Activated CD4-positive, alpha-beta T cell treated with anti-CD3 and anti-CD28 coated beads for 24 hours (primary cell): ENCODE measurements around the gene FAM90A1.
"Not testable (repeated sequence)": the region's sequence is repeated elsewhere in the genome, so short reads cannot be mapped to it uniquely, and the experiment has no call there.

Experiments
- DNase-seq, 2 donors: peaks; one replicate each; pipeline ENCODE4 v3.0.0-alpha.2; 2020; ENCODE audit warnings: low read depth in 2 of 2

FAM90A1 gene

DNA sequence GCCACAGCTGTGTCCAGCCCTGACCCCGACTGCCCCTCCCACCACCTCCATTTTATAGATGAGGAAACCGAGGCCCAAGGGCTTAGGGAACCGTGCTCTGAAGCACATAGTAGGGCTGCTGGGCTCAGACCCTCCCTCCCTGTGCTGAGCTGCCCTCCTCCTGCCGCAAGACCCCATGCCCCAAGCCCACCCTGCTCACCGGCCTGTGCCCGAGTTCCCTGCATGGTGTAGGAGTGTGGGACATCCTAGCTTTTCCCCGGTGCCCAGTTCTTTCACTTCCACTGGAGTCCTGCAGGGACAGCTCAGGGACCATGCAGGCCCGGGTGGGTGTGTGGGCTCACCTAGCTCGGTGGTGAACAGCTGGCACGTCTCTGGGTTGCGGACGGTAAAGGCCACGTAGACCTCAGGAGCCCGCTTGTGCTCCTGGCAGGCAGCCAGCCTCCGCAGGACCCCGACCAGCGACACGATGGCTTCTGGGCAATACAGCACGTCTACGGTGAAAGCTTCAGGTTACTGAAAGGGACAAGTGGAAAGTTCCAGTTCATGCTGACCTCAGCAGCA lies 6.6 kb upstream of the FAM90A1 start:
- DNase-seq, result not testable (repeated sequence)

DNA sequence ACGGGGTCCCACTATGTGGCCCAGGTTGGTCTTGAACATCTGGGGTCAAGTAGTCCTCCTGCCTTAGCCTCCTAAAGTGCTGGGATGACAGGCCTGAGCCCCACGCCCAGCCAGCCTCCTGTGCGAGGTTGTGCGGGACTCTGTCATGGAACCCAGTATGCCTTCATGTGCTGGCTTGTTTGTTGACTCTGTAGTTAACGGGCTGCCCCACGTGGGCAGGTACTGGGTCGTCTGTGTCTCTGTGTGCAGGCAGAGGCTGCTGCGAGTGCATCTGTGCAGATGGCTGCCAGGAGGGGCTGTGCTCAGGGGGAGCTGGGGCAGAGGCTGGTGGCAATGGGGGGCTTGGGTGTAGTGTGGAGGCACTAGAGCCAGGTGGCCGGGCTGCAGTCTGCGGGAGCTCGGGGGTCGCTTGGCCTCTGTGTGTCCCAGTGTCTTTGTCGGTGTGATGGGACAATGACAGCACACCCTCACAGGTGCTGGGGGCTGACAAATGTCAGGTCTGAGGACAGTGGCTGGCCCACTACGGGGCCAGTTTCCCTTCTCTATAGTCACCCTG lies 6.0 kb upstream of the FAM90A1 start:
- not testable (repeated sequence) for DNase-seq

- DNase-seq, result peak; percentile 48 to 61
Measured at GRCh38 chr12:8231666-8232608, 4.5 kb upstream of the FAM90A1 start.

DNA sequence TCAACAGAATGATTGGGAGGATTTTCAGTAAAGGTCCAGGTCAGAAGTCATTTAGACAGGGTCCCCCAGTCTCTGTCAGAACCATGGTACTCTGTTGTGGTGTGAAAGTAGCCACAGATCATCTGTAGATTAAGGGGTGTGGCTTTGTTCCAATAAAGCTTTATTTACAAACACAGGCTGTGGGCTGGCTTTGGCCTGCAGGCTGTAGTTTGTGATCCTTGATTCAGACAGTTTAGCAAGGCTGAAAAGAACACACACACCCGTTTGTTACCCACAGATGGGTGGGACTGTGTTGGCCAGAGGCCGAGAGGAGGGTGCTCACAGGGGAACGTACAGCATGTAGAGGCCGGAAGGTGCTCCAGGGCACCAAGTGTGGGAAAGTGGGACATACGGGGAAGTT lies 3.6 kb upstream of the FAM90A1 start:
- not testable (repeated sequence) for DNase-seq

GRCh38 chr12:8229486-8229885 lies 2.1 kb upstream of the FAM90A1 start:
- not testable (repeated sequence) for DNase-seq

- DNase-seq, result not testable (repeated sequence)
Measured at GRCh38 chr12:8228607-8229006, 1.2 kb upstream of the FAM90A1 start.

DNA sequence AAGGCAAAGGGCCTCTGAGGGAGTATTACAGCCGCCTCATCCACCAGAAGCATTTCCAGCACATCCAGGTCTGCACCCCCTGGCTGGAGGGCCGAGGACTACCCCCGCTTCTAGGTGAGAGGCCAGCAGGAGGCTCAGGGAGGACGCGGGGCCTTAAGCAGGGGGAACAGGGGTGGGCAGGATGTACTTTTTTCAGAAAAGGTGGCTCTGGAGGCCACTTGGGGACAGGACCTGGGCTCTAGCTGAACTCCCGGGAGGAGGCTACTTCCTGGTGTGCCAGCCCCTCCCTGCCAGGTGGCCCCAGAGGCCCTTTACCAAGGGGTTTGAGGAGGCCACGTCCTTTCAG lies 287 bp upstream of the FAM90A1 start:
- not testable (repeated sequence) for DNase-seq

- DNase-seq, result no peak
Measured at GRCh38 chr12:8226355-8226754, 1.1 kb downstream of the FAM90A1 start.

DNA sequence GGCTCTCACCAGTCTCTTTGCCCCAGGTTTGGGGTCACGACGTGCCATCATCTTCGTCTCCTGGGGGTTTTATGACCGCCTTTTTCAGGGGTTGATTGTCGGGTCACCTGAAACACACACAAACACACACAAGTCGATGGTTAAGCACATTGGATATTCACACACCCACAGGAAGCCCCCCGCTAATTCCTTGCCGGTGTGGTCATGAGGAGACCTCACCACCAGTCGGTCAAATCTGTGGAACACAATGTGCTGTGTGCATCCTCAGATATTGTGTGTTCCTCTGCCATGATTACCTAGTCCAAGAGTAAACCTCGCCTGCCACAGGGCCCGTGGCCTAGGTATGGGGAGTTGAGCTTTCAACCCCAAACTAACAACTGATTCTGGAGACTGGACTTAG lies 2.6 kb downstream of the FAM90A1 start:
- not testable (repeated sequence) for DNase-seq

- not testable (repeated sequence) for DNase-seq
Measured at GRCh38 chr12:8223646-8224045, 3.8 kb downstream of the FAM90A1 start.

DNA sequence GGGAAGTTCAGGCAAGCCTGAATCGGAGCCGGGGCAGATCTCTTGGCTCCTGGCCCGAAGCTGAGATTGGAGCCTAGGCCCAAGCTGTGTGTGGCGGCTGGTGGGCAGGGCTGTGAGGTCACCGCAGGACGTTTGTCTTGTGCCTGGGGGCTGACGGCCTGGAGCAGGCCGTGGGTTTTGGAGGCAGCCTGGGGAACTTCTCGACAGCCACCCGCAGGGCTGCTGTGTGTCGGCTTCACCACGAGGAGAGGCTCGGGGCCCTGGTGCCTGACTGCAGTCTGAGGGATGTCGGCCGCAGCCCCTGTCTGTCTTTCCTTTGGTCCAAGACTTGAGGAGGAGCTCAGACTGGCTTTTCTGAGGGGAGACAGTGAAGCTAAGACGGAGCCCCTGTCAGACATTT lies 5.1 kb downstream of the FAM90A1 start:
- DNase-seq, result not testable (repeated sequence)

- DNase-seq, result not testable (repeated sequence)
Measured at GRCh38 chr12:8221844-8222243, 5.6 kb downstream of the FAM90A1 start.

DNA sequence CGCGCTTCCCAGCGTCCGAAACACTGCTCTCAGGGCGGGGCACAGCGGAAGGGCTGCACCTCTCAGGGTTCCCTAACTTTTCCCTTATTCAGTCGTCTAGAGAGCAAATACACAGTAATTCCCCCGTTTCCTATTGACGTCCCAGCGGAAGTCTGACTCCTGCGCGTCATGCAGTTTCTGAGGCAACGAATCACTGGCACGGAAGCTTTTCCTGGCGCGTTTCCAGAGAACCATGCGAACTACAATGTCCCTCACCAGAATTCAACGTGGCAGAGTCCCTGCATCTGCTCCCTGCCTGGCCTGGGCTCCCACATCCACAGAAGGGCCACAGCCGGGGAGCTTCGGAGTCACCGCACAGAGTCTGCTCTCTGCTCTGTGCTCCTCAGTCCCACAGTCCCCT lies 6.0 kb downstream of the FAM90A1 start:
- not testable (repeated sequence) for DNase-seq

GRCh38 chr12:8218711-8219382 lies 8.6 kb downstream of the FAM90A1 start:
- not testable (repeated sequence) for DNase-seq

- not testable (repeated sequence) for DNase-seq
Measured at GRCh38 chr12:8197685-8198308, 29.6 kb downstream of the FAM90A1 start.

DNA sequence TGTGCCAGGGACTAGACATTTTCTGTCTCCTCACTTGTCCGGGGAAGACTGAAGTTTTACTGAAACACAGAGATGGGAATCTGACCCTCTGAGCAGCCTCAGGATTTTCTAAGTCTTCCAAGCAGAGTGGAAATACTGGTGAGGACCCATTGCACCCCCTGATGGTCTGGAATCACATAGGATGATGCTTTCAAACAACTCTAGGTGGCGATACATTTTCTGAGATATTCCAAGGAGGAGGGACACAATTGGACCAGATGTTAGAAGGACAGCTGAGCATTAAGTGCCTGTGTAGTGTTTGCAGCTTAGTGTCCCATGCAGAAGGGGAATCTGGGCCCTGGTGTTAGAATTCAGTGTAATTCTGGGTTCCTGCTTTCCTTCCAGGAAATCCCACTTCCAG lies 39.3 kb downstream of the FAM90A1 start:
- DNase-seq, result not testable (repeated sequence)

- not testable (repeated sequence) for DNase-seq
Measured at GRCh38 chr12:8184206-8184605, 43.2 kb downstream of the FAM90A1 start.

DNA sequence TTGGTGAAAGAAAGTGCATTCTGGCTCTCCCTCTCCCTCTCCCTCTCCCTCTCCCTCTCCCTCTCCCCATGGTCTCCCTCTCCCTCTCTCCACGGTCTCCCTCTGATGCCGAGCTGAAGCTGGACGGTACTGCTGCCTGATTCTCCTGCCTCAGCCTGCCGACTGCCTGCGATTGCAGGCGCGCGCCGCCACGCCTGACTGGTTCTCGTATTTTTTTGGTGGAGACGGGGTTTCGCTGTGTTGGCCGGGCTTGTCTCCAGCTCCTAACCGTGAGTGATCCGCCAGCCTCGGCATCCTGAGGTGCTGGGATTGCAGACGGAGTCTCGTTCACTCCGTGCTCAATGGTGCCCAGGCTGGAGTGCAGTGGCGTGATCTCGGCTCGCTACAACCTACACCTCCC lies 44.1 kb downstream of the FAM90A1 start:
- not testable (repeated sequence) for DNase-seq

DNA sequence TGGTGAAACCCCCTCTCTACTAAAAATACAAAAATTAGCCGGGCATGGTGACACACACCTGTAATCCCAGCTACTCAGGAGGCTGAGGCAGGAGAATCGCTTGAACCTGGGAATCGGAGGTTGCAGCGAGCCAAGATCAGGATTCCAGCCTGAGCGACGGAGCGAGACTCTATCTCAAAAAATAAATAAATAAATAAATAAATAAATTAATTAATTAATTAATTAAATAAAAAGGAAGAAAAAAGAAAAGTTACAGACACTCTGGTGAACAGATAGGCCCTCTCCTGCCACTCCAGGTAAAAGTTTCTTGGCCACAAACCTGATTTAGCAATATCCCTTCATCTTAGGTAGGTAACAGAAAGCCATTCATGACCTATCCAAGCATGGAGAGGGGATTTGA lies 44.5 kb downstream of the FAM90A1 start:
- DNase-seq, result not testable (repeated sequence)

DNA sequence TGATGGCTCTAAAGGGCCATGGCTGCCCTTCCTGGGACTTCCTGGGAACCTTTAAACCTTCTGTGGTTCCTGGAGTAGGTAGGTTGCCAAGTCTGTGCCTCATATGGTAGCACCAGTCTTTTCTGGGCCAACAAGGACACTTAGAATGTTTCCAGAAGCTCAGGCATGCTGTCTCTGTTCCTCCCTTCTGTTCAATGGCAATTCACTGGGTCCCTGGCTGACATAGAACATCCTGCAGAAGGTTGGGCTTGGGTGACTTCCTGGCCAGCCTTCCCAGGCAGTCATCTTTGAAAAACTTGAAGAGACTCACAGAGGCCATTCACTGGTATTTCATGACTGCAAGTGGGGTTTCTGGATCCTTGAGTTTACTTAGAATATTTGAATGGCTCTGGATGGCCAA lies 46.1 kb downstream of the FAM90A1 start:
- not testable (repeated sequence) for DNase-seq

DNA sequence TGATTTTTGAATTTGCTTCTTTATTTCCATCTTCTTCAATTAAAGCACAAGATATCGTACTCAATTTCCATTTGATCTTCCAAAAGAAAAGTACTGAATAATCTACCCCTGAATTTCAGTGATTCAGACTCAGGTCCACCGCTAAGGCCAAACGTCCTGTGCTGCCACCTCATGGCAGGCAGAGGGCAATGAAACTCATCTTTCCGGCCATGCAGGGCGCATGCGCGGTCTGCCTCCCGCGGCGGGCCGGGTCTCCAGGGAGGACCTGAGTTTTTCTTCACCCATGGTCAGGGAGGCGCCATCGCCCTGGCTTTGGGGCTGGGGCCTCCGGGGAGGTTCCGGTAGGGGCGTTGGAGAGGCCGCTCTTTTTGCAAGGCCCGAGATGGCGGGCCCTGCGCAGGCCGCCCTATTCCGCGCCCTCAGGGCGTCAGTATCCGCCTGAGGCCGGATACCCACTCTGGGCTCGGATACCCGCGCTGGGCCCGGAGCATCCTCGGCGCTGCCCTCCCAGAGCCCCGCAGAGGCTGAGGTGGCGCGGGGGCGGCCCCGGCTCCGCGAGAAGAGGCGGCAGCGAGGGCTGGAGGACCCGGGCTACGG lies 47.3 kb downstream of the FAM90A1 start:
- DNase-seq, result peak; percentile 44 to 64
